GM21515 (cell line): Measurements from ENCODE around the gene SNRNP200.
"Not testable (repeated sequence)": the region's sequence is repeated elsewhere in the genome, so short reads cannot be mapped to it uniquely, and the experiment has no call there.

Experiments used
- ATAC-seq: cut with Tn5 transposase; IDR thresholded peaks from one replicate; pipeline ENCODE4 v1.9.1; 2021; ENCODE audit not compliant: unreplicated experiment

SNRNP200 gene

GRCh38 chr2:96276787-96277499, 28.4 kb downstream of the SNRNP200 start:
- ATAC-seq, result no peak

- ATAC-seq, result no peak
Measured at GRCh38 chr2:96274355-96275056, 30.8 kb downstream of the SNRNP200 start.

- ATAC-seq, result no peak
Measured at GRCh38 chr2:96273763-96274162, 31.6 kb downstream of the SNRNP200 start.

- ATAC-seq, result no peak
Measured at GRCh38 chr2:96271995-96272394, 33.4 kb downstream of the SNRNP200 start.

- ATAC-seq, result no peak
Measured at GRCh38 chr2:96267159-96267971, 38.0 kb downstream of the SNRNP200 start.

- ATAC-seq, result peak; percentile 93
Measured at GRCh38 chr2:96265840-96266679, 39.3 kb downstream of the SNRNP200 start, which contains the start of the genes CIAO1 and TMEM127. CIAO1 (plus strand) TSS chr2:96266225; CDS start chr2:96266351, 126 bp downstream. TMEM127 (minus strand) TSS chr2:96265997; CDS start chr2:96265381, 616 bp downstream.

GRCh38 chr2:96265349-96265839, 40.0 kb downstream of the SNRNP200 start:
- ATAC-seq, result peak; percentile 15

GRCh38 chr2:96264656-96265348, 40.5 kb downstream of the SNRNP200 start:
- ATAC-seq, result no peak

- ATAC-seq, result no peak
Measured at GRCh38 chr2:96264086-96264485, 41.3 kb downstream of the SNRNP200 start.

- no peak for ATAC-seq
Measured at GRCh38 chr2:96262306-96262705, 43.0 kb downstream of the SNRNP200 start.

- no peak for ATAC-seq
Measured at GRCh38 chr2:96261328-96262003, 43.9 kb downstream of the SNRNP200 start.

- no peak for ATAC-seq
Measured at GRCh38 chr2:96260387-96261260, 44.7 kb downstream of the SNRNP200 start.

- ATAC-seq, result no peak
Measured at GRCh38 chr2:96259497-96259921, 45.8 kb downstream of the SNRNP200 start.

GRCh38 chr2:96258166-96259022, 47.0 kb downstream of the SNRNP200 start:
- no peak for ATAC-seq

- ATAC-seq, result not testable (repeated sequence)
Measured at GRCh38 chr2:96257744-96258143, 47.6 kb downstream of the SNRNP200 start.

GRCh38 chr2:96256611-96257113, 48.7 kb downstream of the SNRNP200 start:
- ATAC-seq, result no peak

- ATAC-seq, result no peak
Measured at GRCh38 chr2:96254571-96254970, 50.8 kb downstream of the SNRNP200 start.
